Spleen (tissue), 7 donors: ENCODE results near the gene DYNLT1.
"Not testable (repeated sequence)": the region's sequence is repeated elsewhere in the genome, so short reads cannot be mapped to it uniquely, and the experiment has no call there.

Experiments used
- CTCF ChIP-seq, 11 experiments: fragments of 200-600 bp in 7 of 11; fragments of 450-650 bp in 4 of 11; sonication (generic) in 4 of 11; IDR thresholded peaks in 8 of 11; conservative IDR thresholded peaks in 3 of 11; 1 replicate in 7 of 11; 2 replicates in 4 of 11; pipeline versions ENCODE4 v1.4.0 to v1.8.0; 2016 to 2021; ENCODE audit warnings: antibody characterized with exemption in 11 of 11, inconsistent platforms in 4 of 11, mild to moderate bottlenecking in 1 of 11
- POLR2A ChIP-seq, 3 donors: fragments of 450-650 bp; IDR thresholded peaks; one replicate each; pipeline ENCODE4 v1.5.1; 2017; ENCODE audit warnings: antibody characterized with exemption in 3 of 3, mild to moderate bottlenecking in 1 of 3
- donor health status: DM: no; HTN: no; CAD: no; lungs with moderate emphysema.
- donor health status: DM: no; HTN: no; CAD: no.
- donor health status: DM: no; HTN: no; CAD: no.

- TF ChIP-seq POLR2A (IDR thresholded peaks at IDR 0.05); CTCF (IDR thresholded peaks at IDR 0.05 in 8 of 11, conservative IDR thresholded peaks at IDR 0.05 in 3 of 11): not testable (repeated sequence)
Measured at GRCh38 chr6:158651981-158652737, 7.6 kb upstream of the DYNLT1 start.
